Measurements from ENCODE around the gene CMTM1.
"Not testable (repeated sequence)": the region's sequence is repeated elsewhere in the genome, so short reads cannot be mapped to it uniquely, and the experiment has no call there.

The CMTM1 gene

GRCh38 chr16:66604376-66605176 is 38.3 kb downstream of the CMTM1 start, which contains the start of gene CMTM3:
CMTM3 (plus strand) TSS chr16:66604704; CDS start chr16:66604806, 102 bp downstream.
- TF ChIP-seq, protein P1, sequence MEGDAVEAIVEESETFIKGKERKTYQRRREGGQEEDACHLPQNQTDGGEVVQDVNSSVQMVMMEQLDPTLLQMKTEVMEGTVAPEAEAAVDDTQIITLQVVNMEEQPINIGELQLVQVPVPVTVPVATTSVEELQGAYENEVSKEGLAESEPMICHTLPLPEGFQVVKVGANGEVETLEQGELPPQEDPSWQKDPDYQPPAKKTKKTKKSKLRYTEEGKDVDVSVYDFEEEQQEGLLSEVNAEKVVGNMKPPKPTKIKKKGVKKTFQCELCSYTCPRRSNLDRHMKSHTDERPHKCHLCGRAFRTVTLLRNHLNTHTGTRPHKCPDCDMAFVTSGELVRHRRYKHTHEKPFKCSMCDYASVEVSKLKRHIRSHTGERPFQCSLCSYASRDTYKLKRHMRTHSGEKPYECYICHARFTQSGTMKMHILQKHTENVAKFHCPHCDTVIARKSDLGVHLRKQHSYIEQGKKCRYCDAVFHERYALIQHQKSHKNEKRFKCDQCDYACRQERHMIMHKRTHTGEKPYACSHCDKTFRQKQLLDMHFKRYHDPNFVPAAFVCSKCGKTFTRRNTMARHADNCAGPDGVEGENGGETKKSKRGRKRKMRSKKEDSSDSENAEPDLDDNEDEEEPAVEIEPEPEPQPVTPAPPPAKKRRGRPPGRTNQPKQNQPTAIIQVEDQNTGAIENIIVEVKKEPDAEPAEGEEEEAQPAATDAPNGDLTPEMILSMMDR (IDR thresholded peaks at IDR 0.05; ENCODE audit: low read depth, low read length) = peak; percentile 55
- no peak for DNase-seq (ENCODE audit: extremely low read depth, low read depth)

DNA sequence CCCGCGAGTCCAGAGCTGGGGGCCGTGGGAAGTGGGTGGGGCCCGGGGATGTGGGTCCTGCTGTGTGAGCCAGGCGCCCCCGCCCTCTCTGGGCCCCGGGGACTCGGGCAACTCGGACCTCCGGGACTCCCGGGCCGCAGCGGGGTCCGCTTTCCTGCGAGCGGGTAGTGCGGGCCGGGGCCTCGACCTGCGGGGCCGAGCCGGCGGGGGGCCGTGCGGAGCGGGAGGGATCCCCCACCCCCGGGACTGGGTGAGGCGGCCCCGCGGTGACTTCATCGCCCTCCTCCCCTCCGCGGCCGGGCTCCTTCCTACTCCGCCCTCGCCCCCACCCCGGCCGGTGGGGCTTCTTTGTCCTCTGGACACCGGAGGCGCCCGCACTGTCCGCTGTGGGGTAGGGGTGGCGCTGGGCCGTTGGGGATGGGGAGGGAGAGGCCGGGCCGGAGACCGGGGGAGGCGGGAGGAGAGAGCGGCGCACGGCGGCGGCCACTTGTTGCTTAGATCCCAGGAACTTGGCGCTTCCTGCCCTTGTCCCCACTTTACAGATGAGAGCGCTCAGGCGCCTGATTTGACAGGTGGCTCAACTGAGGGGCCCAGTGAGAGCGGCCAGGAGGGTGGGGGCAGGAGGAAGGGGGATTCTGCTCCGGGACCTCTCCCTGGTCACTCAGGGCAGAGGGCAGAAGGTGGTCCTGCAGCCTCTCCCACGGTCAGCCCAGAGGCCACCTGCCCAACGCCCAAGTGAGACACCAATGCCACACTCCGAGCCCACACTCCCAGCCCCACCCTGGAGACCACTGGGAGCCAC is 39.1 kb downstream of the CMTM1 start:
- DNase-seq (ENCODE audit: extremely low read depth, low read depth) = no peak
- TF ChIP-seq, protein P1 (IDR thresholded peaks at IDR 0.05; ENCODE audit: low read depth, low read length) = no peak

DNA sequence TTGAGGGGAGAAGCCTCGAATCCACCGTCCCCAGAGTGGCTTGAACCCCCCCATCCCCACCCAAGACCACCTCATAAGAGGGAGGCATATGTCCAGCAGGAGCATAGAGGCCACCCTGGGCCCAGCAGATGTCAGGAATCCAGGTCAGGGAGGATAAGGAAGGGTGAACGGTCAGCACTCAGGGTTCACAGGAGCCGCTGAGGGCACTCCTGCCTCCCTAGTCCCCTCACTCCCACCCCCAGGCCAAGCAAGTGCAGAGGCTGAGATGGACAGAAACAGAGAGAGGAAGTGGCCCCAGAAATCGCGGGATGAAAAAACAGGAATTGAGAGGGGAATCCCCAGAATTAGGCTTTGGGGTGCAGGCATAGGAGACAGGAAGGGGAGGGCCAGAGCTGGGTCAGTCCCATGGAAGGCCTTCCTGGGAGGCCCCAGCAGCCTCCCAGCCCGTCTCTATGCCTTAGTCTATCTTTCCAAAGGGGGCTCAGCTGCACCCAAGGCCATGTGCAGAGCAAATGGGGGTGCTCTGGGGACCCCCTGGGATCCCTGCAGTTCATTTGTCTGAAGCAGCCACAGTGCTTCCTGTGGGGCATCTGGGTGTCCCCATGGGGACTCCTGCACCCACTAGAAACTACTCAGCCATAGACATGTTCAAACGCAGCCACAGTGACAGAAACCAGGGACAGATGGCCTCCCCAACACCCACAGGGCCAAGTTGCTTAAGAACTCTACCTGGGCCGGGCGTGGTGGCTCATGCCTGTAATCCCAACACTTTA is 39.9 kb downstream of the CMTM1 start:
- no peak for DNase-seq (ENCODE audit: extremely low read depth, low read depth)
- TF ChIP-seq, protein P1 (IDR thresholded peaks at IDR 0.05; ENCODE audit: low read depth, low read length) = no peak

GRCh38 chr16:66608241-66609138 is 42.3 kb downstream of the CMTM1 start:
- peak; percentile 52 for DNase-seq (ENCODE audit: extremely low read depth, low read depth)
- TF ChIP-seq, protein P1 (IDR thresholded peaks at IDR 0.05; ENCODE audit: low read depth, low read length) = peak; percentile 95

DNA sequence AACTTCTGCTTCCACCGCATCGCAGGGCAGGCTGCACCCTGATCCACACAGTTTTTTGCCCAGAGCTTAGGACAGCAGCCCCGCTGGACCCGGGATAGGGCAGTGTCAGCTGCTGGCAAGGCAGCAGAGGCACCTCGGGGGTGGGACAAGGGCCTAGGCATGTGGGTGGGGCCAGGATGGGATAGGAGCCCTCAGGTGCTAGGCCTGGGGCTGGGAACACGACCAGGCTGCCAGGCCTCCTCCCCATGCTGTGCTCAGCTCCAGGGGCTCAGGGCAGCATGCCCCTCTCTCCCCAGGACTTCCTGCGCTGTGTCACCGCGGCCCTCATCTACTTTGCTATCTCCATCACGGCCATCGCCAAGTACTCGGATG is 42.9 kb downstream of the CMTM1 start:
- TF ChIP-seq, protein P1 (IDR thresholded peaks at IDR 0.05; ENCODE audit: low read depth, low read length) = no peak
- no peak for DNase-seq (ENCODE audit: extremely low read depth, low read depth)

GRCh38 chr16:66610111-66610820 is 44.0 kb downstream of the CMTM1 start:
- TF ChIP-seq, protein P1 (IDR thresholded peaks at IDR 0.05; ENCODE audit: low read depth, low read length) = no peak
- no peak for DNase-seq (ENCODE audit: extremely low read depth, low read depth)

DNA sequence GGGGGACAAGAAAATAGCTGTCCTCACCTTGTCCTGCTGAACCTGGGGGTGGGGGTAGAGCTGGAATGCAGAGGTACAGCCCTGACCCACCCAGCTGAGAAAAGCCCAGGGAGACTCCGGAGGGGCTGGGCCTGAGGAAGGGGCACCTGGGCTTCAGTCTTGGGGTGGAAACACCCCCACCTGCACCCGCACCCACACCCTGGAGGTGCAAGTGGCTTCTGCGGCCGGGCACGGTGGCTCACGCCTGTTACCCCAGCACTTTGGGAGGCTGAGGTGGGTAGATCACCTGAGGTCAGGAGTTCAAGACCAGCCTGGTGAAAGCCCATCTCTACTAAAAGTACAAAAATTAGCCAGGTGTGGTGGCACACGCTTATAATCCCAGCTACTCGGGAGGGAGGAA is 45.7 kb downstream of the CMTM1 start:
- DNase-seq (ENCODE audit: extremely low read depth, low read depth) = not testable (repeated sequence)
